ENCODE results near the gene TNFRSF1B.

TNFRSF1B gene

GRCh38 chr1:12166834-12167492 is at the start of gene TNFRSF1B:
TNFRSF1B (plus strand) TSS chr1:12166991; CDS start chr1:12167092, 101 bp downstream.
- DNase-seq (ENCODE audit: low read depth), result no peak

- no peak for DNase-seq (ENCODE audit: low read depth)
Observed at GRCh38 chr1:12121212-12122003, 45.4 kb upstream of the TNFRSF1B start.

DNA sequence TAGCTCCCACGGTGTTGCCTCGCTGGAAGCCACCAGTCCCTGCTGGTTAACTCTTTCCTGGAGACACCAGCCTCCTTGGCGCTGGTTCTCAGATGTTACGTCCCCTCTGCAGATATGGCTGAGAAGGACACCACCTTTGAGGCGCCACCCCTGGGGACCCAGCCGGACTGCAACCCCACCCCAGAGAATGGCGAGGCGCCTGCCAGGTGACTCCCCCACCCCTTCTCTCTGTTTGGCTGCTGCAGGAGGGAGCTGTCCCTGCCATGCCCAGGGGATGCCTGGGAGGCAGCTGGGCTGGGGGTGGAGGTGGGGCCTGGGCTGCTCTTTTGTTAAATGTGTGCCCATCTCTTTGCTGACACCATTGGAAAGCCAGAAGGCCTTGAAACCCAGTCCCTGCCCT is 43.6 kb upstream of the TNFRSF1B start:
- DNase-seq (ENCODE audit: low read depth), result no peak

- DNase-seq (ENCODE audit: low read depth), result peak; percentile 26
Observed at GRCh38 chr1:12124693-12125421, 41.9 kb upstream of the TNFRSF1B start.

- no peak for DNase-seq (ENCODE audit: low read depth)
Observed at GRCh38 chr1:12125422-12126355, 41.1 kb upstream of the TNFRSF1B start.

DNA sequence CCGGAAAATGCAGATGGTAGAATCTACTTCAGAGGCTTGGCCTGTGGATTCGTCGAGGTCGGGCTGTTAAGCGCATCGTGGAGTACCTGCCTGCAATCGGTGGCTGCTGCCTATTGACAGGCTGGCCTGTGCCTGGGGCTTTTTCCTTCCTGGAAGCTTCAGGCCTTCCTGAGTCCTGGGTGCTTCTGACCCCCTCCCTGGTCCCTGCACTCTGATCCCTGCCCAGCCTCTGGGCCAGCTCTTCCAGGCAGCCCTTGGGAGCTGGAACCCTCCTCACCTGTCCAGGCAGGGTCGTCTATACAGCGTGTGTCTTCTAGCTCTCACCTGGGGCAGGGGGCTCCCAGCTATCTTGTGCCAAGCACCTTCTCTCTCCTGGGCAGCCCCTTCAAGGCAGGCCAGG is 40.0 kb upstream of the TNFRSF1B start:
- no peak for DNase-seq (ENCODE audit: low read depth)

DNA sequence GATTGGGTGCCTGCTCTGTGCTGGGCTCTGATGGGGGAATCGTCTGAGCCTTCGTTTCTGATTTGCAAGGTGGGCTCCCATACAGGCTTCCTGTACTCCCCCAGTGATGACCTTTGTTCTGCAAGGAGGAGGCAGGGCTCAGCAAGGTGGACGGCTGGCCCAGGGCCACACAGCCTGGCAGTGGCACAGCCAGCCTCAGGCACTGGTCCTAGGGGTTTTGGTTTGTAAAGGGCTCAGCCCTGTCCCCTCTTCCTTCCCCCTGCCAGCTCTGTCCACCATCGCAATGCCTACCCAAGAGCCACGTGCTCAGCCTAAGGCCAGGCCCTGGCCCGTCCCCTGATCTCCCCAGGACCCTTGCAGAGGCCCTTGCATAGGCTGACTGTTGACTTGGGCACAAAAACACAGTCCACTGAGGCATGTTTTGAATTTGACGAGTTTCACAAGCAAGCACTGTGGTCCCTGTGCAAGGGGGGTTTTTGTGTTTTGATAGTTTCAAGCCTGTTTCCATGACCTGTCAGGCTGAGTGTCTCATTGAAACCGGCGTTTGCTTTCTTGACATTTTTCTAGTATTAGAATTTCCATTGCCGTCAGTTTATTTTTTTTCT is 39.5 kb upstream of the TNFRSF1B start:
- no peak for DNase-seq (ENCODE audit: low read depth)

GRCh38 chr1:12128120-12128519 is 38.7 kb upstream of the TNFRSF1B start:
- DNase-seq (ENCODE audit: low read depth), result no peak

DNA sequence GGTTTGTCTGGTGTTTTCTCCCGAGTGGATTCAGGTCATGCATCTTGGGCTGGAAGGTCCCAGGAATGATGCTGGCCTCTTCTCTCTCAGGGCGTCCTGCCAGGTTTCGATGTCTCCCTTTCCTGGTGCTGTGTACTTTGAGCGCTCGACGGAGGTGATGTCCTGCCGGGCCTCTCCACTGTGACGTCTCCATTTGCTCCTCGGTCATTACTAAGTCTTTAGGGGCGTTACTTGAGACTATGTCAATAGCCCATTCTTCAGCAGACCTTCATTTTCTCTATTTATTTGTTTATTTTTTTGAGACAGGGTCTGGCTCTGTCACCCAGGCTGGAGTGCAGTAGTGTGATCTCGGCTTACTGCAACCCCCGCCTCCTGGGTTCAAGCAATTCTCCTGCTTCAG is 37.2 kb upstream of the TNFRSF1B start:
- no peak for DNase-seq (ENCODE audit: low read depth)

DNA sequence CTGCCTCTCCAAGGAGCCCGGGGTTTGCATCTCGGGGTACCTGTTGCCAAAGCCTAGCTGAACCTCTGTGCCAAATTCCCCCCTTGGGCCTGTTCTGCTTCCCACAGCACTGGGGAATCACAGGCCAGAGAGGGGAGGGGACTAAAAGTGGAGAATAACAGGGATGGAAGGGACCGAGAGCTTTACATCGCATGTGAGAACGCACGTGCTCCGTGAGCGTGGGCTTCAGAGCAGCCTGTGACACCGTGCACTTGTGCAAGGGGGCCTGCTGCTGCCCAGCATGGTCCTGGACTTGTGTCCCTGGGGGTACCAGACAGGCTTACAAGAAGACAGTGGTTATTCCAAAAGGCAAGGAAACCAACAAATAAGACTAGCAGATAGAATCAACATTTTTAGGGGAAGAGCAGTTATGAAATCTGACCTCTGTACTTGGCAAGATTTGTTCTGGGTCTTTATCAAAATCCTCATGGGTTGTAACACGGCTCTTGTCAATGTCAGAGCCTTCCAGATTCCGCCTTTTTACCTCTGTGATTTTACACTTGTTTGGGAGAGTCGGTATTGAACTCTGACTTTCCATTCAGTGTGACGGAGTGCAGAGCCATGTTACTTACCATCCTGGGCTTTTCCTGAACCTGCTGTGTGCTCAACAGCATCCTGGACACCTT is 36.2 kb upstream of the TNFRSF1B start:
- DNase-seq (ENCODE audit: low read depth), result no peak

DNA sequence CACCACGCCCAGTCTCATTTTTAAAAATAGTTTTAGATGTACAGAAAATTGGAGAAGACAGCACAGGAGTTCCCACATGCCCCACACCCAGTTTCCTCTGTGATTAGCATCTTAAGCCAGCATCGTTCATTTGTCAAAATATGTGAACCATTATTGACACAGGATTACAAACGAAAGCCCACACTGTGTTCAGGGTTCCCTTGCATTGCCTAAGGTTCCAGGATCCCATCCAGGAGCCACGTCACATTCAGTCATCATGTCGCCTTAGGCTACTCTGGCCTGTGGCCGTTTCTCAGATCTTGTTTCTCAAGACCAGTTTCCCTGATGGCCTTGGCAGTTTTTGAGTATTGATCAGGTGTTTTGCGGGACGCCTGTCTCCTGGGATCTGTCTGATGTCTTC is 34.7 kb upstream of the TNFRSF1B start:
- peak; percentile 69 for DNase-seq (ENCODE audit: low read depth)

DNA sequence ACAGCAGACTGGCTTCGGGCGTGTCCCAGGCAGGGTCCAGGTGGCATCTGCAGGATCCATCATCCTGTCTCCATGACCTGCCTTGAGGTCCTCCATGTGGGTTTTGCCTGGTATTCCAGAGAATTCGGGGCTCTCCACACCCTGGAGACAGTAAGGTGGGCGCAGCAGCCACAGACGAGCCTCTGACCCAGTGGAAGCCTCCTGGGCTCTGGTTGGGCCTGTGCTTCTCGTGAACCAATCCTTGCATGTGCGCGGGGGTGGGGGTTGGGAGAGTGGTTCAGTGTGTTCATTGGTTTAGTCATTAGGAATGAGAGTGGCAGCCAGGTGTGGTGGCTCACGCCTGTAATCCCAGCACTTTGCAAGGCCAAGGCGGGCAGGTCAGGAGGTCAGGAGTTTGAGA is 32.1 kb upstream of the TNFRSF1B start:
- DNase-seq (ENCODE audit: low read depth), result no peak

DNA sequence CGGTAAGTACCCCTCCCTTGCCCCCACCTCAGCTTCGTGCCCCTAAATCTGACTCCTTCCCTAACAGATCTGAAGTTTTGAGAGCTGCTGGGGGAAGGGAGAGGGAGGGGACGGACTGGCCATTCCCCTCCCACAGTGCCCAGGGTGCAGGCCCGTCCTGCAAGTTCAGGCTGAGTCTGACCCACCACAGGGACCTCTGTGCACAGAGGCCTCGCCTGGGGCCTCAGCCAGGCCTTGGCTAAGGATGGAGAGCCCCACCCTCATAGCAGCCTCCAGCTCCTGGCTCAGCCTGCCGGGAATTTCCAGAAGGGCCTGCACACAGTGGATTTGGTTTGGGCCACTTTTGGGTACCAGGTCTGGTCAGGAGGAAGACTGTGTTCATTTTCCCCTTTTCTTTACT is 31.2 kb upstream of the TNFRSF1B start:
- no peak for DNase-seq (ENCODE audit: low read depth)

DNA sequence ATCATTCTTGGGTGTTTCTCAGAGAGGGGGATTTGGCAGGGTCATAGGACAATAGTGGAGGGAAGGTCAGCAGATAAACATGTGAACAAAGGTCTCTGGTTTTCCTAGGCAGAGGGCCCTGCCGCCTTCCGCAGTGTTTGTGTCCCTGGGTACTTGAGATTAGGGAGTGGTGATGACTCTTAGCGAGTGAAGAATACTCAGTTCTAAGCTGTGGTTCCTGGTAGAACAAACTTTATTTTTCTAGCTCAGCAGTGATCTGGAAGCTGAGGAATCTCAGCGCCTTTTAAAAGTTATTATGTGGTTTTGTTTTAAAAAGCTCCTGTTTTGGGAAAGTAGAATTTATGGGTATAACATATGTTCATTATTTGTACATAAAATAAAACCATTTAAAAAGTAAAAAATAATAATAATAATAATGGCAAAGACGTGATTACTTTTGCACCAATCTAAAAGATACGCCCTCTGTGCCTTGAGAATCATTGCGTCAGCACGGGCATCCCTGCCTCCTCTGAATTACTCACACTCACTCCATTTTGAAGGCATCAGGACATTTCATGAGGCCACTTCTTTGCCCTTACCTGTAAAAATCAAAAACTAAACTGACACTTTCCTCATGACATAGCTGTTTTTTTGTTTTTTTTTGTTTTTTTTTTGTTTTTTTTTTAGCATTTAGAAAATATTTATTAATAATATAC is 29.7 kb upstream of the TNFRSF1B start:
- no peak for DNase-seq (ENCODE audit: low read depth)

GRCh38 chr1:12138196-12139168 is 28.3 kb upstream of the TNFRSF1B start:
- DNase-seq (ENCODE audit: low read depth), result no peak

DNA sequence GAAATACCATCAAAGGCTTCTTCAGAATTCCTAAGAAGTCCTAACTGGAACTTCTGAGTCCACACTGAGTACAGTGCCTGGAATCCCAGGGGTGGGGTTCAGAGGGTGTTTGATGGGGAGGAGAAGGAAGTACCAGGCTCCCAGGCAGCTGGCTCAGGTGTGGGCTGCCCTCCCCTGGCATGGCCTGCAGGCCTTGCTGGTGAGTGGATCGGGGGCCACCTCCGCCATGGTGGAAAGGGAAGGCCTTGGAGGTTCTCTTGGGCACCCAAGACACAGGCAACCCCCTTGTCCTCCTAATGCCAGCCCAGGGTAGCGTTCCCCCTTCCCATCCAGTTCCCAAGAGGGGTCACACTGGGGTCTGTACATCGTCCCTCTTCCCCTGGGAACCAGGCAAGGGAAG is 26.8 kb upstream of the TNFRSF1B start:
- no peak for DNase-seq (ENCODE audit: low read depth)

DNA sequence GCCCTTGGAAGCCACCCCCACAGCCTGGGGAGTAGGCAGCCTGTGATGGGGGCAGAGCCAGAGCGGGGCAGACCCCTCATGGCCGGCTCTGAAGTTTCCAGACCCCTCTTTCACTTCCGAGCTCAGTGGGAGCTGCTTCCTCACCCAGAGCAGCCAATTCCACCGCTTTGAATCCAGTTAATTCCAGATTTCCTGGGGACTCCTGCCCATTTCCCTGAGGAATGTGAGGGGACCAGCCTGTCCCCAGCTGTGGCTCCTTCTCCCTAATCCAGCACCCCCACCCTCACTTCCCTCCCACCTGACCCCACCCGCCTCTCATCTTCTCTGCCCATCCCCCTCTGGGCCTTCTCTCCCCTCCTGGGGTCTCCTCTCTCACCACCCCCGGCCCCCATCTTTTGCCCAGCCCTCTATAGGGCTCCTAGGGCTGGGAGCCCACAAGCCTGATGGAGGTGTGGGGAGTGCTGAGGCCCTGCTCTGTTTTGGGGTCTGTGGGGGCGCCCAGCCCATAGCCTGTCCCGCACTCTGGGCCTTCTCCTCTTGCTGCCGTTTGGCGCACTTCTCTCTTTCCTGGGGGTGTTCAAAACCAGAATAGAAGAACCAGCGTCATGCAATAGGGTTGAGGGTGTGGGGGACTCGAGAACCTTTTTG is 26.2 kb upstream of the TNFRSF1B start:
- no peak for DNase-seq (ENCODE audit: low read depth)

GRCh38 chr1:12141163-12141850 is 25.5 kb upstream of the TNFRSF1B start:
- DNase-seq (ENCODE audit: low read depth), result no peak

Data from HS-5 (cell line).